HepG2 (cell line): Measurements from ENCODE around the gene NEK6. TPM values are rescaled to one million over a fixed set of nuclear protein-coding genes. Genes with fewer than 3 reads are reported as not detected.

Experiments used
- ATAC-seq: fragments of 200-7000 bp; cut with Tn5 transposase; 3 replicates; pipeline ENCODE4 v1.9.1; 2020; ENCODE audit warnings: mild to moderate bottlenecking, moderate library complexity
- BruUV-seq: library from RNA; stranded (reverse); fragments of 400-500 nt; replicated peaks from 2 replicates; lab custom pipeline; 2021; lab: Mats Ljungman, UMichigan
- CTCF ChIA-PET: fragments of 300-600 bp; formaldehyde crosslinking; extraction: SDS; loops from one replicate; lab custom pipeline; 2021; ENCODE audit warnings: low total read pairs, inconsistent platforms, low intra/inter-chr PET ratio; lab: Yijun Ruan, JAX
- POLR2A ChIA-PET: fragments of 350-600 bp; sonication (Branson Sonifier 250); formaldehyde crosslinking; loops from one replicate; lab custom pipeline; 2020; ENCODE audit warnings: antibody characterized with exemption, inconsistent platforms; lab: Yijun Ruan, JAX
- DNase-seq: peaks from one replicate; pipeline ENCODE4 v3.0.0-alpha.2; 2015; ENCODE audit warnings: low spot score
- FAIRE-seq: peaks from 3 replicates; lab custom pipeline; 2011; peaks lifted over from hg19 to GRCh38; lab: Jason Lieb, UNC
- H2AFZ ChIP-seq: one replicate; pipeline ENCODE4 v1.6.1; 2011; ENCODE audit warnings: low read length, inconsistent platforms
- H3K27ac ChIP-seq: fragments of 300-600 bp; 3 replicates; pipeline ENCODE4 v1.8.0; 2011; ENCODE audit warnings: mixed run types, mild to moderate bottlenecking, mixed read lengths, low read length, inconsistent platforms; ENCODE audit not compliant: insufficient read depth; ENCODE audit errors: extremely low read length
- H3K27me3 ChIP-seq, 2 experiments: fragments of 200-600 bp in 1 of 2; 2 replicates in 1 of 2; 3 replicates in 1 of 2; pipeline versions ENCODE4 v1.6.0 to v1.8.0; 2011; ENCODE audit warnings: low read length in 2 of 2, mild to moderate bottlenecking in 2 of 2, moderate library complexity in 2 of 2, inconsistent platforms in 1 of 2; ENCODE audit not compliant: insufficient read depth in 2 of 2, control insufficient read depth in 1 of 2
- H3K36me3 ChIP-seq, 2 experiments: fragments of 200-600 bp in 1 of 2; replicated peaks in 1 of 2; 2 replicates in 1 of 2; 3 replicates in 1 of 2; pipeline versions ENCODE4 v1.5.1 to v1.8.0; 2011; ENCODE audit warnings: low read length in 2 of 2, inconsistent platforms in 1 of 2; ENCODE audit not compliant: insufficient read depth in 2 of 2, control insufficient read depth in 1 of 2
- H3K4me1 ChIP-seq: 2 replicates; pipeline ENCODE4 v1.5.1; 2012; ENCODE audit warnings: low read length, inconsistent platforms; ENCODE audit not compliant: insufficient read depth
- H3K4me2 ChIP-seq: 2 replicates; pipeline ENCODE4 v1.6.0; 2011; ENCODE audit warnings: low read depth, low read length, inconsistent platforms
- H3K4me3 ChIP-seq, 3 experiments: fragments of 200-600 bp in 1 of 3; sonication (generic), shearing (Covaris generic) in 1 of 3; replicated peaks in 1 of 3; 2 replicates each; pipeline ENCODE4 v1.5.1; 2011 to 2016; ENCODE audit warnings: low read length in 3 of 3, inconsistent platforms in 2 of 3, low read depth in 2 of 3, mild to moderate bottlenecking in 2 of 3, control low read depth in 1 of 3, mixed read lengths in 1 of 3; ENCODE audit not compliant: insufficient read depth in 1 of 3
- H3K79me2 ChIP-seq: one replicate; pipeline ENCODE4 v1.6.1; 2011; ENCODE audit warnings: low read length, inconsistent platforms; ENCODE audit not compliant: insufficient read depth
- H3K9ac ChIP-seq: 2 replicates; pipeline ENCODE4 v1.6.0; 2011; ENCODE audit warnings: mild to moderate bottlenecking, low read depth, low read length, inconsistent platforms; ENCODE audit not compliant: insufficient read depth
- H3K9me3 ChIP-seq: 2 replicates; pipeline ENCODE4 v1.5.1; 2012; ENCODE audit warnings: mild to moderate bottlenecking, low read length
- H4K20me1 ChIP-seq: 2 replicates; pipeline ENCODE4 v1.6.0; 2011; ENCODE audit warnings: inconsistent platforms, mild to moderate bottlenecking, low read length, moderate library complexity; ENCODE audit not compliant: insufficient read depth
- AKNA ChIP-seq: sonication (generic); formaldehyde crosslinking; IDR thresholded peaks from 2 replicates; pipeline ENCODE4 v1.4.0; 2020; ENCODE audit warnings: missing genetic modification reagents, borderline replicate concordance
- HMG20B ChIP-seq: conservative IDR thresholded peaks from 2 replicates; pipeline ENCODE4 v1.6.1; 2016; ENCODE audit warnings: missing genetic modification reagents, missing compliant biosample characterization
- HOMEZ ChIP-seq: IDR thresholded peaks from 2 replicates; pipeline ENCODE4 v1.6.1; 2016; ENCODE audit warnings: low read depth
- RAD51 ChIP-seq: fragments of 450-650 bp; IDR thresholded peaks from 2 replicates; pipeline ENCODE4 v1.6.1; 2016; ENCODE audit warnings: borderline replicate concordance
- RNF2 ChIP-seq: fragments of 450-650 bp; conservative IDR thresholded peaks from 2 replicates; pipeline ENCODE4 v1.6.1; 2016; ENCODE audit warnings: low read depth
- TCF7L2 ChIP-seq: IDR thresholded peaks from 2 replicates; pipeline ENCODE4 v1.6.1; 2011; ENCODE audit warnings: mild to moderate bottlenecking, low read depth, low read length, moderate library complexity
- ZBTB37 ChIP-seq: sonication (generic); formaldehyde crosslinking; IDR thresholded peaks from 2 replicates; pipeline ENCODE4 v1.4.0; 2020; ENCODE audit warnings: mild to moderate bottlenecking, missing genetic modification reagents
- ZNF639 ChIP-seq: conservative IDR thresholded peaks from 2 replicates; pipeline ENCODE4 v1.6.1; 2018; ENCODE audit warnings: missing genetic modification reagents
- WGBS: methylation state at CpG from one replicate; pipeline ENCODE4 v1.1.6; 2017; ENCODE audit warnings: low lambda C conversion rate; 5-methylcytosine and 5-hydroxymethylcytosine counted together
- in situ Hi-C: cut with HindIII; loops from 2 replicates; pipeline ENCODE4 v1.10.0; 2017; ENCODE audit warnings: low pct_unique_long_range_greater_than_20kb; ENCODE audit not compliant: extremely low pct_ligation_motif_present
- intact Hi-C: fragments of 100-400 bp; cut with micrococcal nuclease; formaldehyde crosslinking; loops from one replicate; pipeline ENCODE4 v1.10.0; 2022; ENCODE audit not compliant: unreplicated experiment
- polyA plus RNA-seq, 8 experiments: library from polyadenylated mRNA; depleted of rRNA in 3 of 8; stranded (reverse) in 7 of 8; unstranded in 1 of 8; fragments of >200 nt; fragmentation: Illumina TruSeq in 4 of 8; extraction: Trizol in 4 of 8; gene quantifications; 2 replicates each; pipeline versions ENCODE4 v1.2.1 to v1.2.3, GENCODE V29; 2011 to 2016; ENCODE audit warnings: low read depth in 4 of 8, missing spikeins in 1 of 8, mixed read lengths in 1 of 8; ENCODE audit not compliant: insufficient read depth in 1 of 8
- total RNA-seq, 5 experiments: library from RNA; depleted of rRNA; stranded (reverse); fragments of >200 nt; fragmentation: Illumina TruSeq; extraction: Trizol; gene quantifications; 2 replicates each; pipeline ENCODE4 v1.2.3, GENCODE V29; 2016; ENCODE audit warnings: low read depth in 1 of 5
- TF ChIP-seq, protein P1 (sequence below): sonication (generic); formaldehyde crosslinking; IDR thresholded peaks from 2 replicates; pipeline ENCODE4 v1.9.0; 2021; ENCODE audit warnings: missing genetic modification reagents, mild to moderate bottlenecking, borderline replicate concordance

Gene NEK6
- total and polyA plus RNA-seq, 2 of the 13 experiments (the other 11 are each of a cell fraction or from before 2014, with no cell fraction given), result 30.4 to 119 TPM

DNA sequence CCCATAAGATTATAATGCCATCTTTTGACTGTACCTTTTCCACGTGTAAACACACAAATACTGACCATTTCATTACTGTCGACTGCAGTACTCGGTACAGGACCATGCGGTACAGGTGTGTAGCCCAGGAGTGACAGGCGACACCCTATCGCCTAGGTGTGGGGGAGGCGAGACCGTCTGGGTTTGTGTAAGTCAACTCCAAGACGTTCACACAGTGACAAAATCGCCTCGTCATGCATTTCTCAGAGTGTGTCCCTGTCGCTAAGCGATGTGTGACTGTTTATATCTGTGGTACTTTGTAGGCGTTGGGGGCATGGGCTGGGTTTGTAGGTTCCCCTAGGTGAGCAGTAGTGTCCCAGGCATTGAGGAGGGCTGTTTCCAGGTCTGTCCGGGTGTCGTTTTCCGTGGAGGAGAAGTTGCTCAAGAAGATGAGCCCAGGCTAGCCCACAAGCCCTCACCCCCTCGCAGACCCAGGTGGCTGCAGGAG is 20.3 kb downstream of the NEK6 start:
- no peak overlapping the region for H3K9ac ChIP-seq
- WGBS, result 97% methylated on average over 14 of the region's 18 CpGs
- ChIA-PET POLR2A (no interaction called here), CTCF (no interaction called here)
- peaks cover 6 to 34% of the 10 kb centered on the region in 2 experiments; a peak in 4 of 5 replicates for H3K36me3 ChIP-seq
- H3K9me3 ChIP-seq, result no peaks in the 10 kb centered on the region
- FAIRE-seq, result no peak
- peaks cover 87% of the 10 kb centered on the region for H3K4me1 ChIP-seq
- H3K4me3 ChIP-seq, result no peak overlapping the region
- H3K27me3 ChIP-seq, result no peaks in the 10 kb centered on the region
- no peak overlapping the region for H3K4me2 ChIP-seq
- in situ Hi-C loops (no loop called here), intact Hi-C loops (no loop called here)
- H3K79me2 ChIP-seq, result peaks cover 98% of the 10 kb centered on the region
- no TSS peak for BruUV-seq
- H3K27ac ChIP-seq, result peak overlapping the region; percentile 35
- peaks cover 41% of the 10 kb centered on the region for H4K20me1 ChIP-seq
- no peak for DNase-seq
- no peak overlapping the region for H2AFZ ChIP-seq
- ATAC-seq, result no peak
- TF ChIP-seq HMG20B (CRISPR knock-in tag), result no peak
- TF ChIP-seq AKNA (CRISPR knock-in tag), result no peak
- TF ChIP-seq RAD51, result no peak
- no peak for TF ChIP-seq ZBTB37 (CRISPR knock-in tag)
- TF ChIP-seq TCF7L2, result no peak
- no peak for TF ChIP-seq RNF2
- TF ChIP-seq, protein P1, sequence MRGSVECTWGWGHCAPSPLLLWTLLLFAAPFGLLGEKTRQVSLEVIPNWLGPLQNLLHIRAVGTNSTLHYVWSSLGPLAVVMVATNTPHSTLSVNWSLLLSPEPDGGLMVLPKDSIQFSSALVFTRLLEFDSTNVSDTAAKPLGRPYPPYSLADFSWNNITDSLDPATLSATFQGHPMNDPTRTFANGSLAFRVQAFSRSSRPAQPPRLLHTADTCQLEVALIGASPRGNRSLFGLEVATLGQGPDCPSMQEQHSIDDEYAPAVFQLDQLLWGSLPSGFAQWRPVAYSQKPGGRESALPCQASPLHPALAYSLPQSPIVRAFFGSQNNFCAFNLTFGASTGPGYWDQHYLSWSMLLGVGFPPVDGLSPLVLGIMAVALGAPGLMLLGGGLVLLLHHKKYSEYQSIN (CRISPR knock-in tag), result no peak
- TF ChIP-seq ZNF639 (CRISPR knock-in tag), result no peak
- TF ChIP-seq HOMEZ (CRISPR knock-in tag), result no peak
